HG03439 (cell line): ENCODE results near the gene LIPF.
"Not testable (repeated sequence)": the region's sequence is repeated elsewhere in the genome, so short reads cannot be mapped to it uniquely, and the experiment has no call there.

ENCODE experiments used
- ATAC-seq: cut with Tn5 transposase; IDR thresholded peaks from one replicate; pipeline ENCODE4 v1.9.1; 2021; ENCODE audit warnings: mild to moderate bottlenecking, moderate library complexity; ENCODE audit not compliant: unreplicated experiment

The LIPF gene

GRCh38 chr10:88664142-88664541, at the start of gene LIPF:
Gene LIPF, plus strand, starts transcription at chr10:88664442. Its CDS starts 2,856 bp downstream, at chr10:88667298.
- ATAC-seq: no peak

- no peak for ATAC-seq
Observed at GRCh38 chr10:88616250-88616977, 47.8 kb upstream of the LIPF start.

- ATAC-seq: no peak
Observed at GRCh38 chr10:88617772-88618300, 46.4 kb upstream of the LIPF start.

GRCh38 chr10:88618496-88618895, 45.7 kb upstream of the LIPF start:
- no peak for ATAC-seq

GRCh38 chr10:88620441-88620840, 43.8 kb upstream of the LIPF start:
- ATAC-seq: no peak

GRCh38 chr10:88623835-88624234, 40.4 kb upstream of the LIPF start:
- no peak for ATAC-seq

- ATAC-seq: no peak
Observed at GRCh38 chr10:88624840-88625239, 39.4 kb upstream of the LIPF start.

GRCh38 chr10:88640186-88640585, 24.1 kb upstream of the LIPF start:
- ATAC-seq: no peak

GRCh38 chr10:88642209-88642608, 22.0 kb upstream of the LIPF start:
- ATAC-seq: no peak

- no peak for ATAC-seq
Observed at GRCh38 chr10:88642963-88643362, 21.3 kb upstream of the LIPF start.

- no peak for ATAC-seq
Observed at GRCh38 chr10:88647061-88647615, 17.1 kb upstream of the LIPF start.

- ATAC-seq: no peak
Observed at GRCh38 chr10:88651101-88651551, 13.1 kb upstream of the LIPF start.

GRCh38 chr10:88652616-88653015, 11.6 kb upstream of the LIPF start:
- no peak for ATAC-seq

GRCh38 chr10:88657901-88658300, 6.3 kb upstream of the LIPF start:
- no peak for ATAC-seq

GRCh38 chr10:88659725-88660597, 4.3 kb upstream of the LIPF start:
- no peak for ATAC-seq

GRCh38 chr10:88660598-88660884, 3.7 kb upstream of the LIPF start:
- no peak for ATAC-seq

GRCh38 chr10:88661018-88661417, 3.2 kb upstream of the LIPF start:
- ATAC-seq: no peak

GRCh38 chr10:88661577-88661976, 2.7 kb upstream of the LIPF start:
- no peak for ATAC-seq

- ATAC-seq: not testable (repeated sequence)
Observed at GRCh38 chr10:88663153-88663552, 1.1 kb upstream of the LIPF start.

GRCh38 chr10:88668465-88668864, 4.2 kb downstream of the LIPF start:
- no peak for ATAC-seq

- ATAC-seq: no peak
Observed at GRCh38 chr10:88670497-88670896, 6.3 kb downstream of the LIPF start.

- no peak for ATAC-seq
Observed at GRCh38 chr10:88672041-88672440, 7.8 kb downstream of the LIPF start.
